Keratinocyte (primary cell): ENCODE measurements around the gene PLA2G2E.

Experiments used
- CTCF ChIP-seq, 3 experiments: IDR thresholded peaks in 1 of 3; conservative IDR thresholded peaks in 1 of 3; optimal IDR thresholded peaks in 1 of 3; 2 replicates in 2 of 3; 3 replicates in 1 of 3; pipeline versions ENCODE3 to v1.5.1; 2011; ENCODE audit warnings: low read length in 3 of 3, mild to moderate bottlenecking in 3 of 3, moderate library complexity in 2 of 3, control low read depth in 1 of 3, inconsistent platforms in 1 of 3; ENCODE audit not compliant: insufficient read depth in 2 of 3; ENCODE audit errors: extremely low read depth in 1 of 3
- EZH2 ChIP-seq: IDR thresholded peaks from one replicate; pipeline ENCODE4 v1.6.1; 2012; ENCODE audit warnings: inconsistent platforms, mild to moderate bottlenecking, low read length, moderate library complexity

GRCh38 chr1:19934336-19934735, 10.9 kb upstream of the PLA2G2E start:
- TF ChIP-seq CTCF (optimal IDR thresholded peaks at IDR 0.05 in 1 of 3, IDR thresholded peaks at IDR 0.05 in 1 of 3, conservative IDR thresholded peaks at IDR 0.05 in 1 of 3; ENCODE audit: extremely low read depth in 1 of 3, insufficient read depth in 2 of 3, low read length in 3 of 3) (no peak), EZH2 (no peak)
